ENCODE data around the gene ASB13. TPM values are rescaled to one million over a fixed set of nuclear protein-coding genes. Genes with fewer than 3 reads are reported as not detected.

The ASB13 gene
- total RNA-seq, 1 donor from 2014 or later, result 28.2 TPM

- Mint-ChIP-seq H3K4me3 (no peak overlapping the region), H3K27ac (no peak overlapping the region), H3K9me3 (no peaks in the 10 kb centered on the region), H3K4me1 (ENCODE audit: unreplicated experiment) (peaks cover 37% of the 10 kb centered on the region), H3K27me3 (peaks cover under 1% of the 10 kb centered on the region), H3K36me3 (peaks cover under 1% of the 10 kb centered on the region)
- no peak for TF ChIP-seq CTCF (conservative IDR thresholded peaks at IDR 0.05)
- DNase-seq (ENCODE audit: extremely low spot score, unreplicated experiment), result no peak
Measured at GRCh38 chr10:5613481-5614154, 52.8 kb downstream of the ASB13 start.

DNA sequence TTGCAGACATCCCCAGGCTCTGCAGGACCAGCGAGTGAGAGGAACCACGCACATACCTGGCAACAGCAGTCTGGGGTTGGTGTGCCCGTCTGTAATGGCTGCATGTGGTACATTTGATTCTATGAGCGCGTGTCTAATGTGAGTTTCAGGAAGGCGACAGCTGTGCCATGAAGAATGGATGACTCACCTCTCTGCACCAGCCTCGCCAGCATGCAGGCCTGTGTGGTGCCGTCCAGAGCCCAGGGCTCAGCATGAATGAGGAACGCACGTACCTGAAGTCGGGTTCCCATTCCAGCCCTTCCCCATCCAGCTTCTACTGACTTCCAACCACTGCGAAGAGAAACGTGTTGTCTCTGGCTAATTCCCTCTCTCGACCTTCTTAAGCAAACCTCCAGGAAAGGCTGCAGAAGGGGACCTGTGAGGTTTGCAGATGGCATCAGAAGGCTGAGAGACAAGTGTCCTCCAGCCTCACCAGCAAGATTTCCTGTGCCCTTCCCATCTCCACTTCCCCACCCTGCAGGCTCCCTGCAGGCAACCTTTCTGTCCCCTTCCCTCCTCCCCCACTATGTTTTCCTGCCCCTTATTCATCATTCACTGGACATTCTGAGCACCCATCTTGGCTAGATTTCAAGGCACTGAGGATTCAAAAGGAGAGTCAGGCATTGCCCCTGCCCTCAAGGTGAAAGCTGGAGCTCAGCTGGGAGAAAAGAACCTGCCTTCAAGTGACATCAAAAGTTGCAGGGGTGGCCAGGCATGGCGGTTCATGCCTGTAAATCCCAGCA is 54.3 kb downstream of the ASB13 start:
- H3K27ac Mint-ChIP-seq, result no peak overlapping the region
- DNase-seq (ENCODE audit: extremely low spot score, unreplicated experiment), result no peak
- peaks cover 4% of the 10 kb centered on the region for H3K27me3 Mint-ChIP-seq
- H3K9me3 Mint-ChIP-seq, result no peaks in the 10 kb centered on the region
- H3K36me3 Mint-ChIP-seq, result peaks cover 4% of the 10 kb centered on the region
- no peak overlapping the region for H3K4me3 Mint-ChIP-seq
- no peak for TF ChIP-seq CTCF (conservative IDR thresholded peaks at IDR 0.05)
- H3K4me1 Mint-ChIP-seq (ENCODE audit: unreplicated experiment), result peaks cover 31% of the 10 kb centered on the region

DNA sequence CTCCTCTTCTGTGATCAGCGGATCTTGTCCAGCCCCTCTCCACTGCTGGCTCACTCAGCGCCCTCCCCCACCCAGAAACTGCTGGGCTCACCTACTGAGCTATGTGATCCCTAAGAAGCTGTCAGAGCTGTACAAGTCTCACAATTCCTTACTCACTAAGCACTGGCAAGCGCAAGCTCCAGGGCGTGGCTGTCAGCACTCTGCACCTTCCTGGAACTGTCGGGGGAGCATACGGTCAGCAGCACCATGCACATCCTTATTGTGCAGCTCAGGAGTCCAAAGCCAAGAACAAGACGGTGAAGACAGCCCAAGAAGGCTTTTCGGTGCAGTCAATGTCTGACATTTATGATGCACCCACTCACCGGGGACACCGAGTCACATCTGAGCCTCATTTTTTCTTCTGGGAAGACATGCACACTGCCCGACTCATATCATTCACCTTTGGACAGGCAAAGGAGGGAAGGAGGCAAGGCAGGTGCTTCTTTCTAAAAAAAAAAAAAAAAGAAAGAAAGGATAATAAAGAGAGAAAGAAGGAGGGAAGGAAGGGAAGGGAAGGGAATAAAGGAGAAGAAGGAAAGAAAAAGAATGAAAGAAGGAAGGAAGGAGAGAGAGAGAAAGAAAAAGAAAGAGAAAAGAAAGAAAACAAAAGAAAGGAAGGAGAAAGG is 56.3 kb downstream of the ASB13 start:
- Mint-ChIP-seq H3K27ac (peak overlapping the region; percentile 87), H3K4me1 (ENCODE audit: unreplicated experiment) (peaks cover 29% of the 10 kb centered on the region), H3K4me3 (peak overlapping the region; percentile 56), H3K27me3 (peaks cover 4% of the 10 kb centered on the region), H3K9me3 (no peaks in the 10 kb centered on the region), H3K36me3 (peaks cover 4% of the 10 kb centered on the region)
- no peak for TF ChIP-seq CTCF (conservative IDR thresholded peaks at IDR 0.05)
- DNase-seq (ENCODE audit: extremely low spot score, unreplicated experiment), result no peak

DNA sequence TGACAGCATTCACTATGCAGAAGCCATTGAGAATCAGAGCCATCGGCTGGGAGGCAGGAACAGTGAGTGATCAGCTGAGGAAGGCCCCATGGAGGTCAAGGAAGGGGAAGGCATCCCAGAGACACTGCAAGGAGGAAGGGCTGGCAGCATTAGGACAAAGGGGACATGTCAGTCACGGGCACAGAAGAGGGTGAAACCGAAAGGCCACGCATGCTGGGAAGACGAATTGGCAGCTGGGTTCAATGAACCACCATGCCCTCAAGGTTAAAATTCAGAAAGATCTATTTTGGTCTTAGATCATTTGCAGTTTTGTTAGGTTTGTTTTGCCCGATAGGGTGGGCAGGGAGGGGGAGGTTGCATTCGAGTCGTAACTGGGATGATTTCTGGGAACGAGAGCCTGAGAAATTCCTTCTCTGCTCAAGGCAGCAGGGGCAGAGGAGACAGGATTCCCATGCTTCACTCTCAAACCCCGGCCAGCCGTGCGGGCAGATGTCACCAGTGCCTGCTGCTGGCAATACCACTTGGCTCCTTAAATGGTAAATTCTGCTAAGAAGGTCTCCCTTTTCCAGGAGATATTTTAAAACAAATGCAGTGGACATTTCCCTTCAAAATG is 57.7 kb downstream of the ASB13 start:
- Mint-ChIP-seq H3K9me3 (no peaks in the 10 kb centered on the region), H3K4me1 (ENCODE audit: unreplicated experiment) (peaks cover 22% of the 10 kb centered on the region), H3K27me3 (peaks cover 4% of the 10 kb centered on the region), H3K27ac (peak overlapping the region; percentile 40), H3K36me3 (peaks cover 4% of the 10 kb centered on the region), H3K4me3 (peak overlapping the region; percentile 40)
- no peak for TF ChIP-seq CTCF (conservative IDR thresholded peaks at IDR 0.05)
- DNase-seq (ENCODE audit: extremely low spot score, unreplicated experiment), result no peak

GRCh38 chr10:5607594-5607993 is 58.8 kb downstream of the ASB13 start:
- Mint-ChIP-seq H3K4me1 (ENCODE audit: unreplicated experiment) (peaks cover 22% of the 10 kb centered on the region), H3K27ac (no peak overlapping the region), H3K4me3 (no peak overlapping the region), H3K9me3 (no peaks in the 10 kb centered on the region), H3K27me3 (peaks cover 4% of the 10 kb centered on the region), H3K36me3 (peaks cover 4% of the 10 kb centered on the region)
- no peak for DNase-seq (ENCODE audit: extremely low spot score, unreplicated experiment)
- no peak for TF ChIP-seq CTCF (conservative IDR thresholded peaks at IDR 0.05)

Measured in type B pancreatic cell (in vitro differentiated cells).